K562 (cell line): ENCODE data around the gene SEC23B. TPM values are rescaled to one million over a fixed set of nuclear protein-coding genes. Genes with fewer than 3 reads are reported as not detected.

Source experiments
- CXXC5 ChIP-seq: fragments of 250-450 bp; sonication (Bioruptor Pico); IDR thresholded peaks from 2 replicates; pipeline ENCODE4 v1.8.0; 2022; ENCODE audit warnings: inconsistent platforms, mild to moderate bottlenecking, moderate library complexity
- KAT2B ChIP-seq: IDR thresholded peaks from one replicate; pipeline ENCODE4 v1.6.1; 2012; ENCODE audit warnings: low read depth, mild to moderate bottlenecking, control low read depth, inconsistent platforms, low read length, moderate library complexity
- MGA ChIP-seq: fragments of 450-650 bp; IDR thresholded peaks from 2 replicates; pipeline ENCODE4 v1.6.1; 2016; ENCODE audit warnings: mild to moderate bottlenecking, moderate library complexity
- MXD1 ChIP-seq: fragments of 250-450 bp; sonication (Bioruptor Pico); IDR thresholded peaks from 2 replicates; pipeline ENCODE4 v1.8.0; 2021; ENCODE audit warnings: borderline replicate concordance, mild to moderate bottlenecking, moderate library complexity; ENCODE audit not compliant: poor library complexity, severe bottlenecking
- PCBP1 ChIP-seq: fragments of 200-400 bp; formaldehyde crosslinking; IDR thresholded peaks from 2 replicates; pipeline ENCODE4 v1.6.1; 2018; ENCODE audit warnings: mild to moderate bottlenecking, low read depth, low read length; ENCODE audit not compliant: poor library complexity, severe bottlenecking
- PTBP1 ChIP-seq: fragments of 200-400 bp; formaldehyde crosslinking; IDR thresholded peaks from 2 replicates; pipeline ENCODE4 v1.6.1; 2017; ENCODE audit warnings: low read depth, low read length
- SNAPC5 ChIP-seq: fragments of 250-450 bp; sonication (Bioruptor Pico); IDR thresholded peaks from 2 replicates; pipeline ENCODE4 v1.8.0; 2021; ENCODE audit warnings: moderate library complexity, mild to moderate bottlenecking, inconsistent platforms
- TBP ChIP-seq: optimal IDR thresholded peaks from 2 replicates; pipeline ENCODE3; 2011; ENCODE audit warnings: low read depth, low read length, improper control_type of control experiment
- TCF7 ChIP-seq: sonication (generic); IDR thresholded peaks from 2 replicates; pipeline ENCODE4 v1.6.1; 2016; ENCODE audit warnings: antibody characterized with exemption, borderline replicate concordance
- ZNF174 ChIP-seq: fragments of 250-450 bp; sonication (Bioruptor Pico); IDR thresholded peaks from 2 replicates; pipeline ENCODE4 v1.4.0; 2020; ENCODE audit warnings: mild to moderate bottlenecking
- ZNF23 ChIP-seq: fragments of 250-450 bp; sonication (Bioruptor Pico); IDR thresholded peaks from 2 replicates; pipeline ENCODE4 v1.4.0; 2020; ENCODE audit warnings: mild to moderate bottlenecking
- ZNF277 ChIP-seq: fragments of 250-450 bp; sonication (Bioruptor Pico); IDR thresholded peaks from 2 replicates; pipeline ENCODE4 v1.8.0; 2022; ENCODE audit warnings: inconsistent platforms, mild to moderate bottlenecking, moderate library complexity, borderline replicate concordance
- ZNF561 ChIP-seq: fragments of 450-650 bp; formaldehyde crosslinking; conservative IDR thresholded peaks from 2 replicates; pipeline ENCODE4 v1.4.0; 2020; ENCODE audit warnings: mild to moderate bottlenecking, moderate library complexity
- polyA plus RNA-seq, 8 experiments: library from polyadenylated mRNA; depleted of rRNA in 4 of 8; stranded (reverse) in 5 of 8; unstranded in 3 of 8; fragments of >200 nt; fragmentation: Nextera tagmentation in 2 of 8; fragmentation: Illumina TruSeq in 1 of 8; extraction: Ambion mirVana in 2 of 8; extraction: Trizol in 1 of 8; gene quantifications; 2 replicates each; pipeline versions ENCODE4 v1.2.1 to v1.2.3, GENCODE V29; 2011 to 2014; ENCODE audit warnings: inconsistent platforms in 1 of 8, missing spikeins in 1 of 8
- total RNA-seq, 7 experiments: library from RNA; depleted of rRNA in 6 of 7; stranded (reverse); fragments of >200 nt in 6 of 7; fragmentation: Illumina TruSeq in 2 of 7; extraction: Trizol in 2 of 7; gene quantifications; 2 replicates each; pipeline versions ENCODE4 v1.2.1 to v1.2.3, GENCODE V29; 2011 to 2021; ENCODE audit warnings: low replicate concordance in 1 of 7

The SEC23B gene
- total and polyA plus RNA-seq, 9 of the 15 experiments (the other 6 are each of a cell fraction or from before 2014, with no cell fraction given), result 31.7 to 70.2 (median 38.5) TPM

- TF ChIP-seq PCBP1 (no peak), SNAPC5 (CRISPR knock-in tag) (no peak), CXXC5 (peak; percentile 86), ZNF174 (CRISPR knock-in tag) (no peak), ZNF561 (CRISPR knock-in tag) (no peak), TCF7 (no peak), MGA (no peak), ZNF23 (no peak), PTBP1 (no peak), ZNF277 (no peak), MXD1 (CRISPR knock-in tag) (no peak), KAT2B (no peak), TBP (peak; percentile 15)
Measured at GRCh38 chr20:18587665-18588573, 80.2 kb downstream of the SEC23B start, which contains the start of gene DTD1 (continued).
